Measurements from ENCODE around the gene AMFR.

GRCh38 chr16:56360117-56361008, 65.0 kb downstream of the AMFR start:
- TF ChIP-seq, protein P1, sequence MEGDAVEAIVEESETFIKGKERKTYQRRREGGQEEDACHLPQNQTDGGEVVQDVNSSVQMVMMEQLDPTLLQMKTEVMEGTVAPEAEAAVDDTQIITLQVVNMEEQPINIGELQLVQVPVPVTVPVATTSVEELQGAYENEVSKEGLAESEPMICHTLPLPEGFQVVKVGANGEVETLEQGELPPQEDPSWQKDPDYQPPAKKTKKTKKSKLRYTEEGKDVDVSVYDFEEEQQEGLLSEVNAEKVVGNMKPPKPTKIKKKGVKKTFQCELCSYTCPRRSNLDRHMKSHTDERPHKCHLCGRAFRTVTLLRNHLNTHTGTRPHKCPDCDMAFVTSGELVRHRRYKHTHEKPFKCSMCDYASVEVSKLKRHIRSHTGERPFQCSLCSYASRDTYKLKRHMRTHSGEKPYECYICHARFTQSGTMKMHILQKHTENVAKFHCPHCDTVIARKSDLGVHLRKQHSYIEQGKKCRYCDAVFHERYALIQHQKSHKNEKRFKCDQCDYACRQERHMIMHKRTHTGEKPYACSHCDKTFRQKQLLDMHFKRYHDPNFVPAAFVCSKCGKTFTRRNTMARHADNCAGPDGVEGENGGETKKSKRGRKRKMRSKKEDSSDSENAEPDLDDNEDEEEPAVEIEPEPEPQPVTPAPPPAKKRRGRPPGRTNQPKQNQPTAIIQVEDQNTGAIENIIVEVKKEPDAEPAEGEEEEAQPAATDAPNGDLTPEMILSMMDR (IDR thresholded peaks at IDR 0.05), result no peak
- TF ChIP-seq POLR2A (IDR thresholded peaks at IDR 0.05), result no peak

All from right lobe of liver (tissue), 4 donors.